HFFc6 (cell line): ENCODE measurements around the gene GSG1L. TPM values are rescaled to one million over a fixed set of nuclear protein-coding genes. Genes with fewer than 3 reads are reported as not detected.

Source experiments
- DNase-seq: peaks from one replicate; pipeline ENCODE4 v3.0.0-alpha.2; 2018
- H3K27ac Mint-ChIP-seq: 2 replicates; pipeline ENCODE4 v1.8.0; 2020; ENCODE audit warnings: mild to moderate bottlenecking, mixed read lengths
- H3K27me3 Mint-ChIP-seq: 2 replicates; pipeline ENCODE4 v1.8.0; 2021; ENCODE audit warnings: mild to moderate bottlenecking, moderate library complexity, mixed read lengths; ENCODE audit not compliant: insufficient read depth
- H3K36me3 Mint-ChIP-seq: 2 replicates; pipeline ENCODE4 v1.8.0; 2021; ENCODE audit warnings: low read depth, mixed read lengths
- H3K4me1 Mint-ChIP-seq: 2 replicates; pipeline ENCODE4 v1.8.0; 2020; ENCODE audit warnings: low read depth, mixed read lengths
- H3K4me3 Mint-ChIP-seq: 2 replicates; pipeline ENCODE4 v1.8.0; 2020; ENCODE audit warnings: mild to moderate bottlenecking, moderate library complexity, mixed read lengths
- H3K9me3 Mint-ChIP-seq: 2 replicates; pipeline ENCODE4 v1.8.0; 2020; ENCODE audit warnings: mild to moderate bottlenecking, mixed read lengths
- CTCF ChIP-seq: fragments of 200-600 bp; sonication (generic); IDR thresholded peaks from 2 replicates; pipeline ENCODE4 v1.5.0; 2021; ENCODE audit warnings: antibody characterized with exemption, mild to moderate bottlenecking
- total RNA-seq, 6 experiments: library from RNA; stranded (reverse); fragmentation: NEBNext Ultra II Directional; extraction: Animal tissue kit (Norgen Biotek cat#: 25700); gene quantifications; 2 replicates in 1 of 6; 3 replicates in 5 of 6; pipeline ENCODE4 v1.2.3, GENCODE V29; 2021

The GSG1L gene
- total RNA-seq, 6 experiments from 2014 or later, result not detected

GRCh38 chr16:27816561-27816960, 247.0 kb downstream of the GSG1L start:
- Mint-ChIP-seq H3K4me3 (no peak overlapping the region), H3K4me1 (peaks cover 6% of the 10 kb centered on the region), H3K27me3 (peaks cover 48% of the 10 kb centered on the region), H3K36me3 (no peaks in the 10 kb centered on the region), H3K27ac (no peak overlapping the region), H3K9me3 (no peaks in the 10 kb centered on the region; the same call in 1 of the 2 replicates)
- no peak for DNase-seq
- no peak for TF ChIP-seq CTCF

- Mint-ChIP-seq H3K4me3 (no peak overlapping the region), H3K4me1 (peaks cover 6% of the 10 kb centered on the region), H3K27me3 (peaks cover 36% of the 10 kb centered on the region), H3K27ac (no peak overlapping the region), H3K9me3 (no peaks in the 10 kb centered on the region; the same call in 1 of the 2 replicates), H3K36me3 (no peaks in the 10 kb centered on the region)
- no peak for DNase-seq
- no peak for TF ChIP-seq CTCF
Observed at GRCh38 chr16:27813591-27813990, 249.9 kb downstream of the GSG1L start.

- no peak overlapping the region for H3K4me3 Mint-ChIP-seq
- no peak for DNase-seq
- no peak overlapping the region for H3K27ac Mint-ChIP-seq
- no peaks in the 10 kb centered on the region for H3K4me1 Mint-ChIP-seq
- no peaks in the 10 kb centered on the region; the same call in 1 of the 2 replicates for H3K9me3 Mint-ChIP-seq
- no peak for TF ChIP-seq CTCF
- peaks cover 33% of the 10 kb centered on the region for H3K27me3 Mint-ChIP-seq
- H3K36me3 Mint-ChIP-seq, result no peaks in the 10 kb centered on the region
Observed at GRCh38 chr16:27811881-27812280, 251.6 kb downstream of the GSG1L start.

GRCh38 chr16:27806986-27807385, 256.5 kb downstream of the GSG1L start:
- Mint-ChIP-seq H3K4me3 (no peak overlapping the region), H3K36me3 (no peaks in the 10 kb centered on the region), H3K9me3 (no peaks in the 10 kb centered on the region), H3K27ac (no peak overlapping the region), H3K27me3 (peaks cover 33% of the 10 kb centered on the region), H3K4me1 (no peaks in the 10 kb centered on the region)
- no peak for DNase-seq
- TF ChIP-seq CTCF, result no peak

GRCh38 chr16:27806388-27806787, 257.1 kb downstream of the GSG1L start:
- no peaks in the 10 kb centered on the region for H3K9me3 Mint-ChIP-seq
- TF ChIP-seq CTCF, result no peak
- no peaks in the 10 kb centered on the region for H3K36me3 Mint-ChIP-seq
- H3K4me1 Mint-ChIP-seq, result no peaks in the 10 kb centered on the region
- H3K27ac Mint-ChIP-seq, result no peak overlapping the region
- DNase-seq, result no peak
- no peak overlapping the region for H3K4me3 Mint-ChIP-seq
- H3K27me3 Mint-ChIP-seq, result peaks cover 34% of the 10 kb centered on the region

- no peaks in the 10 kb centered on the region for H3K9me3 Mint-ChIP-seq
- no peak overlapping the region for H3K27ac Mint-ChIP-seq
- TF ChIP-seq CTCF, result no peak
- no peaks in the 10 kb centered on the region for H3K4me1 Mint-ChIP-seq
- H3K4me3 Mint-ChIP-seq, result no peak overlapping the region
- peaks cover 34% of the 10 kb centered on the region for H3K27me3 Mint-ChIP-seq
- H3K36me3 Mint-ChIP-seq, result no peaks in the 10 kb centered on the region
- no peak for DNase-seq
Observed at GRCh38 chr16:27805828-27806351, 257.6 kb downstream of the GSG1L start.
